HCT116 (cell line): Measurements from ENCODE around the gene MYH6.

Experiments used
- CTCF ChIP-seq, 3 experiments: fragments of 200-600 bp in 1 of 3; sonication (generic) in 1 of 3; IDR thresholded peaks in 2 of 3; conservative IDR thresholded peaks in 1 of 3; 2 replicates each; pipeline ENCODE4 v1.5.1; 2012 to 2017; ENCODE audit warnings: low read depth in 2 of 3, low read length in 2 of 3, antibody characterized with exemption in 1 of 3, borderline replicate concordance in 1 of 3, control low read depth in 1 of 3, mild to moderate bottlenecking in 1 of 3, mixed read lengths in 1 of 3, mixed run types in 1 of 3, moderate library complexity in 1 of 3; ENCODE audit not compliant: insufficient read depth in 1 of 3
- EZH2 ChIP-seq: fragments of 200-600 bp; sonication (generic); IDR thresholded peaks from 2 replicates; pipeline ENCODE4 v1.6.1; 2017; ENCODE audit warnings: antibody characterized with exemption, mixed run types
- MAX ChIP-seq: IDR thresholded peaks from 2 replicates; pipeline ENCODE4 v1.6.1; 2012
- POLR2A ChIP-seq: IDR thresholded peaks from 2 replicates; pipeline ENCODE4 v1.7.0; 2011; ENCODE audit warnings: borderline replicate concordance; ENCODE audit not compliant: insufficient read depth, insufficient read length; ENCODE audit errors: extremely low read depth
- SIN3A ChIP-seq: IDR thresholded peaks from 2 replicates; pipeline ENCODE4 v1.6.1; 2012; ENCODE audit warnings: low read depth
- SP1 ChIP-seq: IDR thresholded peaks from 2 replicates; pipeline ENCODE4 v1.6.1; 2012; ENCODE audit warnings: low read depth
- TF ChIP-seq, protein P1 (sequence below): IDR thresholded peaks from 2 replicates; pipeline ENCODE4 v1.6.1; 2012; ENCODE audit warnings: low read depth

- TF ChIP-seq POLR2A, result no peak
- TF ChIP-seq, protein P1, sequence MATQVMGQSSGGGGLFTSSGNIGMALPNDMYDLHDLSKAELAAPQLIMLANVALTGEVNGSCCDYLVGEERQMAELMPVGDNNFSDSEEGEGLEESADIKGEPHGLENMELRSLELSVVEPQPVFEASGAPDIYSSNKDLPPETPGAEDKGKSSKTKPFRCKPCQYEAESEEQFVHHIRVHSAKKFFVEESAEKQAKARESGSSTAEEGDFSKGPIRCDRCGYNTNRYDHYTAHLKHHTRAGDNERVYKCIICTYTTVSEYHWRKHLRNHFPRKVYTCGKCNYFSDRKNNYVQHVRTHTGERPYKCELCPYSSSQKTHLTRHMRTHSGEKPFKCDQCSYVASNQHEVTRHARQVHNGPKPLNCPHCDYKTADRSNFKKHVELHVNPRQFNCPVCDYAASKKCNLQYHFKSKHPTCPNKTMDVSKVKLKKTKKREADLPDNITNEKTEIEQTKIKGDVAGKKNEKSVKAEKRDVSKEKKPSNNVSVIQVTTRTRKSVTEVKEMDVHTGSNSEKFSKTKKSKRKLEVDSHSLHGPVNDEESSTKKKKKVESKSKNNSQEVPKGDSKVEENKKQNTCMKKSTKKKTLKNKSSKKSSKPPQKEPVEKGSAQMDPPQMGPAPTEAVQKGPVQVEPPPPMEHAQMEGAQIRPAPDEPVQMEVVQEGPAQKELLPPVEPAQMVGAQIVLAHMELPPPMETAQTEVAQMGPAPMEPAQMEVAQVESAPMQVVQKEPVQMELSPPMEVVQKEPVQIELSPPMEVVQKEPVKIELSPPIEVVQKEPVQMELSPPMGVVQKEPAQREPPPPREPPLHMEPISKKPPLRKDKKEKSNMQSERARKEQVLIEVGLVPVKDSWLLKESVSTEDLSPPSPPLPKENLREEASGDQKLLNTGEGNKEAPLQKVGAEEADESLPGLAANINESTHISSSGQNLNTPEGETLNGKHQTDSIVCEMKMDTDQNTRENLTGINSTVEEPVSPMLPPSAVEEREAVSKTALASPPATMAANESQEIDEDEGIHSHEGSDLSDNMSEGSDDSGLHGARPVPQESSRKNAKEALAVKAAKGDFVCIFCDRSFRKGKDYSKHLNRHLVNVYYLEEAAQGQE, result no peak
- TF ChIP-seq MAX, result no peak
- TF ChIP-seq SP1, result no peak
- TF ChIP-seq SIN3A, result no peak
- TF ChIP-seq CTCF (IDR thresholded peaks at IDR 0.05 in 2 of 3, conservative IDR thresholded peaks at IDR 0.05 in 1 of 3; ENCODE audit: borderline replicate concordance in 1 of 3, insufficient read depth in 1 of 3, low read depth in 2 of 3, low read length in 2 of 3), result no peak
- TF ChIP-seq EZH2, result no peak
Measured at GRCh38 chr14:23357261-23357660, 50.8 kb downstream of the MYH6 start.
